HG02610 (cell line): ENCODE data around the gene SMIM23.
"Not testable (repeated sequence)": the region's sequence is repeated elsewhere in the genome, so short reads cannot be mapped to it uniquely, and the experiment has no call there.

Experiments used
- ATAC-seq: cut with Tn5 transposase; IDR thresholded peaks from one replicate; pipeline ENCODE4 v1.9.1; 2021; ENCODE audit warnings: mild to moderate bottlenecking, moderate library complexity; ENCODE audit not compliant: unreplicated experiment

SMIM23 gene

DNA sequence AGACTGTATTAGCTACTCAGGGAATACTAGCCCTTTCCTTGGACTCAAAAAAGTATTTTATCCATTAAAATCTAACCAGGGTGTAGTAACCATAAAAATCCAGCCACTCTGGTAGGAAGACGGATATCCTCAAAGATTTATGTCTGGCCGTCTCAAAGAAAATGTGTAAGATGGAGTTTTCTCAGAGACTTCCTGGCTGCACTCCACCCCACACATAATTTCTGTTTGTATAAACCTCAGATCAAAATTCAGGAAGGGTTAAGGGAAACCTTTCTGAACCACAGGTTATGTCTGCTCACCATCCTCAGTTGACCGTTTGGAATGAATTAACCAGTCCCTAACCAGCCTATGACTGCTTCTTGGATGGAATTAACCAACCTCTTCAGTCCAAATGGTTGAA, 13.8 kb upstream of the SMIM23 start:
- ATAC-seq = no peak

DNA sequence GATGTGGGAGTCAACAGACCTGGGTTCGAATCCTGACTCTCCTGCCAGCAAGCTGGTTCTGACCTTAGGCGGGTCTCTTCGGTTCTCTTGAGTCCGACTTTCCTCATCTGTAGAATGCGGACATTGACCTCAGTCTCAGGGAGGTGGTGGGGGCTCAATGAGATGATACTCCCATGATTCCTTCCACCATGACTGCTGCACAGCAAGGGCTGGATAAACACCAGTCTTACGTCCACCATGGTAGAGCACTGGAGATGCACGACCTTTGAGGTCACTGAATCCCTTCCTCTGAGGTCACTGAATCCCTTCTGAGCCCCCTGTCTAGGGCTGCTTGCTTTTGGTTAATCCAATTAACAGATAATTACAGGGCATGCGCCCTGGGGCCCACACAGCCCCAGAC, 12.5 kb upstream of the SMIM23 start:
- ATAC-seq = no peak

DNA sequence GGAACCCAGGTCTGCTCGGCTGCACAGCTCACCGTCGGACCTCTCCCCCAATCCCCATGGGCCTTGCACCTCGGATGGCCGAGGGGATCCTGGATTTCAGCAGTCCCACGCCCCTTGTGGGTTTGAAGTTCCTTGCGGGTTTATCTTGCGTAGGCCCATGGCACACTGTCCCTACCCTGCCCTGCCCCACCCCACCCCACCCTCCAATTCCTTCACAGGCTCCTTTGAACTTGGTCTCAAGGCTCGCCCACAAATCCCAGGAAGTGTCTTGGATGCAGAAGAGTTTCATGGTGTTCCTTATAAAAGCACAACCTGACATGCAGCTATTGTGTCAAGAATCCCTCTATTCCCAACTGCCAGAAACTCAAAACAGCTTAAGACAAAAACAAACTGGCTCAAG, 11.2 kb upstream of the SMIM23 start:
- no peak for ATAC-seq

DNA sequence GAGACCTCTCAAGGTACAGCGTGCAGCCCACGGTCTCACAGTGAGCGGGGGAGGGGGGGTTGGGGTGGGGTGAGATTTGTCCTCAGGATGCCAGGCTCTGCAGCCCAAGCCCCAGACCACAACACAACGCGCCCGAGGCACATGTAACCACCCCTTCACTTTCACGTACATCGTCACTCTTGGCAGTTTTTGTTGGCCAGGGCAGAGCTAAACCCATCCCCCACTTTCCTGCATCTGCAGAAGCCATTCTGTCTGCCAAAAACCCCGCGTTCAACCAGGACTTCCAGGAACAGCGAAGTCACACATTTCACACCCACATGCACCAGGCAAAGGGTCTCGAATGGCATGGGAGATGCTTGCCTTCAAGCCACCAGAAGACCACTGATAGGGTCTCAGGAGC, 9.4 kb upstream of the SMIM23 start:
- ATAC-seq = no peak

DNA sequence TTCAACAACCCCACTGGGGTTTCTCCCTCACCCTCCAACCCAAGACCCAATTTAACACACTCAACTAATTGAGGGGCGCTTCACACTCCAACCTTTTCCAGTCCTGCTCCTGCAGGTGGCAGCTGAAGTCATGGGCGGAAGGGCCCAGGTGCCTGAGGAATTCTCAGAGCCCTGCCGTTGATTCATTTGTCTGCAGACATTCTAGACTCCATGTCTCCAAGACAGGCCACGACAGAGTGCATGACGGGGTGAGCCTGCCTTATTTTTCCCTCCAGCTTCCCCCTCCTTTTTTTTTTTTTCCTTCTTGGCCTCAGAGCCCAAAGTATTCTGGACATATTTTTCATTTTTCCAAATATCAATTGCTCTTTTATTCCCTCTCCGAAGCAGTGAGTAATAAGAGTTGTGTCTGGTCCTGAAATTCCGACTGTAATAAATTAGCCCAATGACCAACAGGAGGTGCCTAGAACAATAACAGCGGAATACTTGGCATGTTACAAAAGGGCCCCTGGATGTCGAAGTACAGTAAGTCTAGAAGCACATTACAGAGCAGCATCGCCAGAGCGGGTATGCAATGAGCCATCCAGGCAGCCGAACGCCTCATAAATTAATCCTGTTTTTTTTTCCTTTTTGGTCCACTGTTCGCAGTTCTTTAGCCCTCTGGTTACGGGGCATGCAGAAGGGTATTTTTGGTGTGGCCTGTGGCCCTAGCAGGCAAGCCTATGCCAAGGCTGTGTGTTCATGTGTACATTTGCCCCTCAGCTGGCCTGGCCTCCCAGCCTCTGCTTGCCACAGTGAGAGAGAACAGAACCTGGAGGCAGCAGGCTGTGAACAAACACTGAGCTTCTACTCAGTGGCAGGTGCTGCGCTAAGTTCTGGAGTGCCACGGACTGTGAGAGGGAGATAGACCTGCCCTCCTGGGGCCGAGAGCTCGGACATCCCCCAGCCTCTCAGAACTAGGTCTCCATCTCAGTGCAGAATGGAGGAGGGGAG, 8.6 kb upstream of the SMIM23 start:
- ATAC-seq = no peak

DNA sequence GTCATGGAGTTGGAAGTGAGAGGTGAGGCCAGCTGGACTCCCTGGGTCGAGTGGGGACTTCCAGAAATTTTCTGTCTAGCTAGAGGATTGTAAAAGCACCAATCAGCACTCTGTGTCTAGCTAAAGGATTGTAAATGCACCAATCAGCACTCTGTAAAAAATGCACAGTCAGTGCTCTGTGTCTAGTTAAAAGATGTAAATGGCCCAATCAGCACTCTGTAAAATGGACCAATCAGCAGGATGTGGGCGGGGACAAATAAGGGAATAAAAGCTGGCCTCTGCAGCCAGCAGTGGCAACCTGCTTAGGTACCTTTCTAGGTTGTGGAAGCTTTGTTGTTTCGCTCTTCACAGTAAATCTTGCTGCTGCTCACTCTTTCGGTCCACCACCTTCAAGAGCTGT, 3.9 kb upstream of the SMIM23 start:
- not testable (repeated sequence) for ATAC-seq

DNA sequence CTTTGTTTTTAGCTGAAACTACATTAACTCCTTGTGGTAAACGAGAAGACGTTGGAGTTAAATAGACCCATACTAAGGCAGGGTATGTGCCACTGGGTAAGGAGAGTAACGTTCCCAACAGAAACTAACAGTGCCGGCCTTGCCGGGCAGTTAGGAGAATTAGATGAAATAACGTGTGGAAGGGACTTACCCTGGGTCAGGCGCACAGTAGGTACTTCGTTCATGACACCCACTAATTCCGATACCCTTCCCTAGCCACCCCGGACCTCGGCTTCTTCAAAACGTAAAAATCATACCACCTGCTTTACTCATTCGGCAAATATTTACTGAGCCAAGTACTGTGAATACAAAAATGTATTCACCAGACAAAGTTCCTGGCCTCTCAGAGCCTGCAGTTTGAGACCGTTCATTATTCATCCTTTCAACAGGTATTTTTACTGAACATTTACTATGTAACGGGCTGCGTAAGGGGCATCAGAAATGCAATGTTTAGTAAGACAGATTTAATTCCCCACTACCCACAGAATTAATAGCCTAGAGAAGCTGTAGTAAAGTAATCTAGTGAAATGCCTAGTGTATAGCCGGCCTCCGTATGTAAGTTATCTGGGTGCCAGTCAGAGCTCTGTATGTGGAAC, 3.2 kb upstream of the SMIM23 start:
- ATAC-seq = no peak

DNA sequence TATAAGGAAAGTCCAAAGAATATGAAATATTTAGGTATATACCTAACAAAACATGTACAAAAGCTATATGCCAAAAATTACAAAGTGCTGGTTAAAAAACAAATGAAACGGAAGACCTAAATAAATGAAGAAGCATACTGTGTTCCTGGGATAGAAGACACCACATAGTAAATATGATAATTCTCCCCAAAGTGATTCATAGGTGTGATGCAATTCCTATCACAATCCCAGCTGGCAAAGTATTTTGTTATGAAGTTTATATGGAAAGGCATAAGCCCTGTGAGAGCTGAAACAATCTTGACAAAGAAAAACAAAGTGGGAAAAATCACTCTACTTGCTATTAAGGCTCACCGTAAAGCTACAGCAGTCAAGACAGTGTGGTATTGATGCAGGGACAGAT, 2.6 kb upstream of the SMIM23 start:
- ATAC-seq = no peak

DNA sequence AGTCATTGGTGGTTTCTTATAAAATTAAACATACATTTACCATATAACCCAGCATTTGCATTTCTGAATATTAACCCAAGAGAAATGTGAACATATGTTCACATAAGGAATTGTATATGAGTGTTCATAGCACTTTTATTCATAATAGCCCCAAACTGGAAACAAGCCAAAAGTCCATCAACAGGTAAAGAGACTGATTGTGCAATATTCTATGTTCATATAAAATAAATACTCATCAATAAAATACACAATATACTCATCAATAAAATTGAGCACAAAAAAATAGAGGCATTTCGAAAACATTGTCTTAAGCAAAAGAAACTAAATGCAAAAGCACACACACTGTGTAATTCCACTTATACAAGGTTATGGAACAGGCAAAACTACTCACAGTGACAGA, 3.7 kb downstream of the SMIM23 start:
- no peak for ATAC-seq

DNA sequence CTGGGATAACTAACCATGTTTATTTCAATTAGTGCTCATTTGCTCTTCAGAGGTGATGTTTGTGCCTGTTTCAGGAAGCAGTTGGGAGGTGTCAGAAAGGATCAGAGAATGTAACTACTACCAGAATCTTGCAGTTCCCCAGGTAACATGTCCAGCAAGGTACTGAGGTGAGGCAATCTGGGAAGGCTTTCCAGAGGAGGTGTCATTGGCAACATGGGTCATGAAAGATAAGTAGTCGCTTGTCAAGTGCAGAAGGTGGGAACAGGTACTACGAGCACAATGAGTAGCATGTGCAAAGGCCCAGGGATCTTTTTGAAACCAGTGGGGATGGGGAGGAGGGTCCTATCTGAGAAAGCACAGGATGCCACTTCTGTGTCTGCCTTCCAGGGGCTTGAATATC, 4.8 kb downstream of the SMIM23 start:
- no peak for ATAC-seq

DNA sequence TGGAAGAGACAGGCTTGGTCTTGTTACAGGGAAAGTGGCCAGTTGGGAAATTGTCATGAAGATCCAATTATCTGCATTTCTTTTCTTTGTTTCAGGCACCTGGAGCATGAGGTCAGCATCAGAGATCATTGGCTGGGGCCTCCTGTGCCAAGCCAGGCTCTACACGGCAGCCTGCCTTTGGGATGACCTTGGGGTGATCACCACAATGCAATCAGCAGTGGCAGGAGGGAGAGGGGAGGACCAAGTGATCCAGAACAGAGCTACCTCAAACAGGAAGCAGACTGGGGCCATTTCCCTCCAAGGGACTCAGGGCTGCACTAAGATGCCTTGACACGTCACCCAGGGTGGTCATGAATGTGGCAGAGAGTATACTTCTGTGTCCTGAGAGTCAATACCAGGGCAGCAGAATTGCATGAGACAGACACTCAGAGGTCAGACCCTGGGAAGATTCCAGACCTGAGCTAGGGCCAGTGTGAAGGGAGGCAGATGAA, 8.9 kb downstream of the SMIM23 start:
- no peak for ATAC-seq

DNA sequence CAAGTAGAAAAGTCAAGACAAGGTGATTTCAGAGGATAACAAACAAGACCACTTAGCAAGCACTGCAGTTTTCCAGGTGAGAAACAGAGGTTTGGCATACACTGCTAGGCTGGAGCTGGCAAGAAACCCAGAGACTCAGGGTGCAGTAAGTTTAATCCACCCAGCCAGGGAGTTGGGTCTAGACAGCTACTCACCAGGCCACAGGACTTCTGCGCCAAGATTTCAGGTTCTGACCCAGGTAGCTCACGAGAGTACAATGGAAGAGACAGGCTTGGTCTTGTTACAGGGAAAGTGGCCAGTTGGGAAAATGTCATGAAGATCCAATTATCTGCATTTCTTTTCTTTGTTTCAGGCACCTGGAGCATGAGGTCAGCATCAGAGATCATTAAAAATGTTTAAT, 9.8 kb downstream of the SMIM23 start:
- no peak for ATAC-seq

DNA sequence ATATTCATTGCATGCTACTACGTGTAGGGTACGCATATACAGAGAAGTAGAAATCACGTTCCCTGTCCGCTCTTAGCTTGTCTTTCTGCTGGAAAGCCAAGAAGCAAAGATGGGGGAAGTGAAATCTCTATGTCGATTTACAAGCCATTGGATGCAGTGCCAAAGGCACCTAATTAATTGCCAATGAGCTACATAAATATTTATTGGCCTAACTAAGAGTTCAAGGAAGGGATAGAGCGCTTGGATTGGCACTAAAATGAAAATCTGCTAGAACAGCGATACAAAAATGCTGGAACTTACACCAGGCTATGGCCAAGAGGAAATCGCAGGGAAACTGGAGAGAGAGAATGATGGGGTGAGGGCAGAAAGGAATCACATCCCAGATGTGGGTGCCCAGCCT, 10.8 kb downstream of the SMIM23 start:
- no peak for ATAC-seq

DNA sequence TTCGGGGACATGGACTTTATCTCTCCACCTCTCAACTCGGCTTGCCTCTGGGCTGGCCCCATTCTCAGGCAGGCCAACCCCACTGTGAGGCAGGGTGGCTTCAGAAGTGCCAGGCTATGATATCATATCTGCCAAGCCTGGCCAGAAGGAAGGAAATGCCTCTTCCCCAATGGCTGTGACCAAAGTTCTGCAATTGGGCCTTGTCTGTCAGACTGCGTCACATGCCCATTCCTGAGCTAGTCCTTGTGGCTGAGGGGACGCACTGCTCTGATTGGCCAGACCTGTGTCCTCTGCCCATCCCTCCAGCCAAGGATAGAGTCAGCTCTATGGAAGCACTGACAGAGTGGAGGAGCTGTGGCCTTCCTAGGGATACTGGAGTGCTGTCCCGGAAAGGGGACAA, 11.9 kb downstream of the SMIM23 start:
- ATAC-seq = no peak

DNA sequence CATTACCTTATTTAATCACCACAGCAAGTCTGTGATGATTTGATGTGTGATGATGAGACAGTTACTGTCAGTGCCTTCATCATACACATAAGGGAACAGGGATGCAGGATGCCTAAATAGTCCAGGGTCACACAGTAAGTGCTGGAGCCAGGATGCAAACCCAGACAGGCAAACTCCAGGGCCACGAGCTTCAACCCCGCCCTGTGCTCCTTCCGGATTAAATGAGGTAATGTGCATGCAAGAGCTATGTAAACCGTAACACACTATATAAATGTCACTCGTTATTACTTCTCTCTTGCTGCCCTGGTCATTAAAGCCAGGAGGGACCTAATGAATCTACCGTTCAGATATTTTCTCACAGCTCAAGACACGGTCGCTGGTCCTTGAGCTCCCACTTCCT, 12.8 kb downstream of the SMIM23 start:
- no peak for ATAC-seq

DNA sequence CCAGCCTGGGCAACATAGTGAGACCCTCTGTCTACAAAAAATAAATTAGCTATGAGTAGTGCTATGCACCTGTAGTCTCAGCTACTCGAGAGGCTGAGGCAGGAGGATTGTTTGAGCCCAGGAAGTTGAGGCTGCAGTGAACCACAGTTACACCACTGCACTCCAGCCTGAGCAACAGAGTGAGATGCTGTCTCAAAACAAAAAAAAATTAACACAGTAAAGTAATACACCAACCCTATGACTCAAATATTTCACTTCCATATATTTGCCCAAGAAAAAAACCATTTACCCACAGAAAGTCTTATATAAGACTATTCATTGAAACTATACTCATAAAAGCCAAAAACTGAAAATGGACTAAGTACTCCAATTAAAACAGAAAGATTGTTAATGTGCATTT, 16.2 kb downstream of the SMIM23 start:
- ATAC-seq = no peak

DNA sequence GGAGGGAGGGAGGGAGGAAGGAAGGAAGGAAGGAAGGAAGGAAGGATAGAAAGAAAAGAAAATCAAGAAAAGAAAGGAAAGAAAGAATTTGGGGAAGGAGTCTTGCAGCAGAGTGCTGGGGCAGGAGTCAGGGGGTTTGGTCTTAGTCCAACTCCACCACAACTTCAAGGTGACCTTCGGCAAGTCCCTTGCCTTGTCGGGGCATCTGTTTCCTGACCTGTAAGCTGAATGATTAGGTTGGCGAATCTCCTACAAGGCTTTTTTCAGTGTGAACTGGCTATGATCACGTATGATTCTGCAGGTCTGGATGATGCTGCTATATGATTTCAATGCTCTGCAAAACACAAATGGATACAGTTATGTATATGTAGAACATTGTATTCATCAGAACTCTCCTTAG, 20.1 kb downstream of the SMIM23 start:
- no peak for ATAC-seq

DNA sequence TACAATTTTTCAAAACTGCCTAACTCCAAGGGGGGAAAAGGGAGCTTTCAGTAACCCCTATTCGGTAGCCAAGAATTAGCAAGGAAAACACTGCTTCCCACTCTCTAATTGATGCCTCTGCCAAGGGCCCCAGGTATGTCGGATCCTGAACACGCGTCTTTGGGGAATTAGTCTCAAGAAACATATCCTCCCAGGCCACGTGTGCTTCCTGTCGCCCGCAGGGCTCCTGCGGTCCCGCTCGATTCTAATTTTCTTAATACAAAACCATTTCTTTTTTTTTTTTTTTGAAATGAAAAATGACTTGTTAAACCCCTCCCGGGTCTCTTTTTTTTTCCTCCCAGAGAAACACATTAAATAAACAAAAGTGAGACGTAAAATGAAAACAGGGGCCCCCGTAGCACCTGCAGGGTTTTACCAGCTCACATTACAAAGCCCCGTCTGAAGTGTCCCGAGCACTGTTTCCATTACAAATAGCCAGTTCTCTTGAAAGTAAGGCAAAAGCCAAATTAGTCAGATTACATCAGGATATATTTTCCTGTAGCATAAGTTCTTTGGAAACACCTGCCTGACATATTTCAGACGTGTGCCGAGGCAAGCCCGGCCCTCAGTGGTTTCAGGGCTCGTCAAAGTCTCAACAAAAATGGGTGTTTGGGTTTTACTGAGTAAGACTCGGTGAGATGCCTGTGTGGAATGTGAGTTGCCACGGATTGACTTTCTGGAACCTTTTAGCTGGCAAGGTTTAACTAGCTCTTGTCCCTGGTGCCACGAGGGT, 21.5 kb downstream of the SMIM23 start:
- ATAC-seq = no peak

DNA sequence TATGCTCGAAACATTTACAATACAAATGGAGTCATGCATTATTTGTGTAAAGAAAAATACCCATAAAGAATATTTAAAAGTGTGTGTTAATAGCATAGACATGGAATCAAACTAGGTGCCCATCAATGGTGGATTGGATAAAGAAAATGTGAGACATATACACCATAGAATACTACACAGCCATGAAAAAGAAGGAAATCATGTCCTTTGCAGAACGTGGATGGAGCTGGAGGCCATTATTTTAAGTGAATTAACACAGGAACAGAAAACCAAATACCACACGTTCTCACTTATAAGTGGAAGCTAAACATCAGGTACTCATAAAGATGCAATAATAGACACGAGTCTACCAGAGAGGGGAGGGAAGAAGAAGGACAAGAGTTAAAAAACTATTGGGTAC, 22.8 kb downstream of the SMIM23 start:
- no peak for ATAC-seq

DNA sequence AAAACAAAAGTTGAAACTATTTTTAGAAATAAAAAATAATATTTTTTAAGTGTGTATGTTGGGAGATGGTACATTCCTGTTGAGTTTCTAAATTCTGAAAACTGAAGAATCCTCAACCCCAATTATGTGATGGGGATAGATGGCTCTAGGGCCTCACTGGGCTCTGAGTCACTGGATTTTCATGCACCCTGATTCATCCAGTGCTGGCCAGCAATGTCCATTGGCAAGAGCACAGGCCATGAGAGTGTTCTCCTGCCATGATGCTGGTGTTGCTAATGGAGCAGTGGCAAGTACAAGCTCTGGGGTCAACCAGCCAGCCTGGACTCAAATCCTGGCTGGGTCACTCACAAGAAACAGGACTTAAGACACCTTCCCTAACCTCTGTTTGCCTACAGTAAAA, 23.3 kb downstream of the SMIM23 start:
- no peak for ATAC-seq

DNA sequence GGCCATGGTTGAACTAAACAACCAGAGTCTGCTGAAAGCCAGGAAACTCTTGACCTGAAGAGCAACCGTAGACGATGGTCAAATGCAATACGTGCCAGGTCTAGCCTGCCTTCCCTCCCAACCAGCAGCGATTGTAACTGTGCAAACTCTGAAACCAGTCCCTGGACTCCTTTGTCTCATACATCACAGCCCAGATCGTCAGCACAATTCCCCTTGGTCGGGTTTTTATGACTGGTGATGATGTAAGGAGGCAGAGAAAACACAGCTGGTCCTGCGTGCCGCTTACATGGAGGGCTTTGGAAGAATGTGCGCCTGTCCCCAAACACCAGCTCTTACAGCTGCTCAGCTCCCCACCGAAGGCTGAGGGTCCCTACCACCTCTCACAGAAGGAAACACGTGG, 24.6 kb downstream of the SMIM23 start:
- ATAC-seq = no peak

DNA sequence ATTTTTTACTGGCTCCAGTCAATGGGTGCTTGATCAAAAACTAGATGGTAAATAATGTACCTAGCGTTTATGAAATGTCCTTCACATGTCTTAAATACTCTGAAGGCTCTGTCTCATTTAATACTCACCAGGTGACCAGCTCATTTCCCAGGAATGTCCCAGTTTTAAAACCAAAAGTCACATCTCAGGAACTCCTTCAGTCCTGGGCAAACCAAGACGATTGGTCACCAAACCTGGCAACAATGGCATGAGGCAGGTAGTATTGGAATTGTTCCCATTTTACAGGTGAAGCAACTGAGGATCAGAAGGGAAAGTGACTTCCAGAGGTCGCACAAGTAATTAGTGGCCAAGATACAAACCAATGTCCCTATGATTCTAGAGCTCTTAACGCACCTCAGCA, 27.7 kb downstream of the SMIM23 start:
- ATAC-seq = no peak
